ENCODE results near the gene DNMT1. TPM values are rescaled to one million over a fixed set of nuclear protein-coding genes. Genes with fewer than 3 reads are reported as not detected.

DNMT1 gene
- total RNA-seq, 4 donors from 2014 or later = 23.3 to 122 (median 42.0) TPM

- H3K27me3 ChIP-seq = no peaks in the 10 kb centered on the region
- H3K4me3 ChIP-seq = no peak overlapping the region
- in situ Hi-C loops (cut with MboI; ENCODE audit: low pct_ligation_motif_present in 1 of 4, low pct_unique_long_range_greater_than_20kb in 1 of 4, low sequenced_read_pairs in 3 of 4) (no loop called here), intact Hi-C loops (cut with DNase I; ENCODE audit: low total_unique reads) (no loop called here)
- no peak for DNase-seq
- 86% methylated on average over 6 of the region's 6 CpGs; no CpG with 5 or more reads in 1 of the 2 donors for WGBS, 2 donors (ENCODE audit: low coverage in 1 of 2)
- TF ChIP-seq POLR2A (IDR thresholded peaks at IDR 0.05) (no peak), POLR2AphosphoS5 (IDR thresholded peaks at IDR 0.05) (no peak), CTCF (IDR thresholded peaks at IDR 0.05) (no peak), EP300 (IDR thresholded peaks at IDR 0.05; ENCODE audit: low read depth) (no peak)
- no peaks in the 10 kb centered on the region for H3K9me3 ChIP-seq
- no peak overlapping the region for H3K27ac ChIP-seq
- H3K4me1 ChIP-seq = no peaks in the 10 kb centered on the region
- no peaks in the 10 kb centered on the region for H3K36me3 ChIP-seq
These were observed 16.9 kb upstream of the DNMT1 start for GRCh38 chr19:10211691-10212090.

- Histone ChIP-seq H3K9me3 (no peaks in the 10 kb centered on the region), H3K27ac (no peak overlapping the region), H3K27me3 (no peaks in the 10 kb centered on the region), H3K36me3 (no peaks in the 10 kb centered on the region), H3K4me1 (no peaks in the 10 kb centered on the region), H3K4me3 (no peak overlapping the region)
- 87 to 88% methylated on average over 3 to 4 of the region's 4 CpGs for WGBS, 2 donors (ENCODE audit: low coverage in 1 of 2)
- in situ Hi-C loops (cut with MboI; ENCODE audit: low pct_ligation_motif_present in 1 of 4, low pct_unique_long_range_greater_than_20kb in 1 of 4, low sequenced_read_pairs in 3 of 4) = no loop called here
- TF ChIP-seq EP300 (IDR thresholded peaks at IDR 0.05; ENCODE audit: low read depth) = no peak
- DNase-seq = no peak
- intact Hi-C loops (cut with DNase I; ENCODE audit: low total_unique reads) = no loop called here
These were observed 16.3 kb upstream of the DNMT1 start for GRCh38 chr19:10211061-10211460.

GRCh38 chr19:10209315-10209714 is 14.6 kb upstream of the DNMT1 start:
- intact Hi-C loops (cut with DNase I; ENCODE audit: low total_unique reads) = no loop called here

GRCh38 chr19:10207026-10207425 is 12.3 kb upstream of the DNMT1 start:
- no peak overlapping the region for H3K4me3 ChIP-seq
- H3K9me3 ChIP-seq = no peaks in the 10 kb centered on the region
- no peak for TF ChIP-seq EP300 (IDR thresholded peaks at IDR 0.05; ENCODE audit: low read depth)
- TF ChIP-seq POLR2AphosphoS5 (IDR thresholded peaks at IDR 0.05) = no peak
- no peak for TF ChIP-seq CTCF (IDR thresholded peaks at IDR 0.05)
- no peak for TF ChIP-seq POLR2A (IDR thresholded peaks at IDR 0.05)
- H3K4me1 ChIP-seq = no peaks in the 10 kb centered on the region
- DNase-seq = no peak
- intact Hi-C loops (cut with DNase I; ENCODE audit: low total_unique reads) = no loop called here
- WGBS, 2 donors (ENCODE audit: low coverage in 1 of 2) = 100% methylated on average over 1 of the region's 1 CpG; no CpG with 5 or more reads in 1 of the 2 donors
- in situ Hi-C loops (cut with MboI; ENCODE audit: low pct_ligation_motif_present in 1 of 4, low pct_unique_long_range_greater_than_20kb in 1 of 4, low sequenced_read_pairs in 3 of 4) = no loop called here
- no peaks in the 10 kb centered on the region for H3K36me3 ChIP-seq
- H3K27ac ChIP-seq = no peak overlapping the region
- H3K27me3 ChIP-seq = no peaks in the 10 kb centered on the region

More at GRCh38 chr19:10209315-10209714, 14.6 kb upstream of the DNMT1 start:
- 57 to 65% methylated on average over 4 of the region's 4 CpGs for WGBS, 2 donors (ENCODE audit: low coverage in 1 of 2)
- TF ChIP-seq POLR2A (IDR thresholded peaks at IDR 0.05) (no peak), EP300 (IDR thresholded peaks at IDR 0.05; ENCODE audit: low read depth) (no peak), POLR2AphosphoS5 (IDR thresholded peaks at IDR 0.05) (no peak), CTCF (IDR thresholded peaks at IDR 0.05) (no peak)
- no peaks in the 10 kb centered on the region for H3K4me1 ChIP-seq
- H3K27ac ChIP-seq = no peak overlapping the region
- in situ Hi-C loops (cut with MboI; ENCODE audit: low pct_ligation_motif_present in 1 of 4, low pct_unique_long_range_greater_than_20kb in 1 of 4, low sequenced_read_pairs in 3 of 4) = no loop called here
- H3K36me3 ChIP-seq = no peaks in the 10 kb centered on the region
- no peaks in the 10 kb centered on the region for H3K27me3 ChIP-seq
- H3K9me3 ChIP-seq = no peaks in the 10 kb centered on the region
- no peak for DNase-seq
- no peak overlapping the region for H3K4me3 ChIP-seq

GRCh38 chr19:10206226-10206885 is 11.6 kb upstream of the DNMT1 start:
- intact Hi-C loops (cut with DNase I; ENCODE audit: low total_unique reads) = no loop called here
- Histone ChIP-seq H3K9me3 (no peaks in the 10 kb centered on the region), H3K27ac (no peak overlapping the region), H3K27me3 (no peaks in the 10 kb centered on the region), H3K36me3 (no peaks in the 10 kb centered on the region), H3K4me3 (no peak overlapping the region), H3K4me1 (no peaks in the 10 kb centered on the region)
- TF ChIP-seq EP300 (IDR thresholded peaks at IDR 0.05; ENCODE audit: low read depth) (no peak), CTCF (IDR thresholded peaks at IDR 0.05) (no peak), POLR2A (IDR thresholded peaks at IDR 0.05) (no peak), POLR2AphosphoS5 (IDR thresholded peaks at IDR 0.05) (no peak)
- DNase-seq = no peak
- in situ Hi-C loops (cut with MboI; ENCODE audit: low pct_ligation_motif_present in 1 of 4, low pct_unique_long_range_greater_than_20kb in 1 of 4, low sequenced_read_pairs in 3 of 4) = no loop called here
- 61 to 89% methylated on average over 3 to 10 of the region's 10 CpGs for WGBS, 2 donors (ENCODE audit: low coverage in 1 of 2)

All from transverse colon (tissue), 4 donors.